Caco-2 (cell line): ENCODE results near the gene MRPL51. TPM values are rescaled to one million over a fixed set of nuclear protein-coding genes. Genes with fewer than 3 reads are reported as not detected.

ENCODE experiments used
- BruUV-seq: library from RNA; stranded (reverse); fragments of 400-500 nt; replicated peaks from 2 replicates; lab custom pipeline; 2021; lab: Mats Ljungman, UMichigan
- CTCF ChIA-PET: fragments of 300-600 bp; sonication (Branson Sonifier 250); formaldehyde crosslinking; loops from one replicate; lab custom pipeline; 2022; ENCODE audit warnings: antibody characterized with exemption; lab: Charles Lee
- POLR2A ChIA-PET: fragments of 300-600 bp; sonication (Branson Sonifier 250); formaldehyde crosslinking; loops from one replicate; lab custom pipeline; 2022; ENCODE audit warnings: antibody characterized with exemption; lab: Charles Lee
- DNase-seq, 2 experiments: peaks; one replicate each; pipeline versions ENCODE4 v3.0.0 to v3.0.0-alpha.2; 2020 to 2022
- H3K27me3 ChIP-seq: replicated peaks from 2 replicates; pipeline ENCODE4 v1.6.0; 2011; ENCODE audit warnings: low read length; ENCODE audit not compliant: control insufficient read depth, insufficient read depth
- H3K36me3 ChIP-seq: 2 replicates; pipeline ENCODE4 v1.5.1; 2011; ENCODE audit warnings: low read length; ENCODE audit not compliant: control insufficient read depth, insufficient read depth
- H3K4me1 ChIP-seq: fragments of 250-450 bp; sonication (Bioruptor Pico); 2 replicates; pipeline ENCODE4 v1.5.1; 2020; ENCODE audit warnings: mild to moderate bottlenecking
- H3K4me3 ChIP-seq: 2 replicates; pipeline ENCODE4 v1.5.1; 2011; ENCODE audit warnings: low read depth, mild to moderate bottlenecking, control low read depth, low read length
- H3K9me3 ChIP-seq: fragments of 250-450 bp; sonication (Bioruptor Pico); 2 replicates; pipeline ENCODE4 v1.5.1; 2020; ENCODE audit warnings: mild to moderate bottlenecking, moderate library complexity
- H3K27ac Mint-ChIP-seq: one replicate; pipeline ENCODE4 v1.8.0; 2022; ENCODE audit warnings: mixed read lengths; ENCODE audit not compliant: unreplicated experiment
- H3K27me3 Mint-ChIP-seq: one replicate; pipeline ENCODE4 v1.8.0; 2022; ENCODE audit warnings: mixed read lengths; ENCODE audit not compliant: insufficient read depth, unreplicated experiment
- H3K36me3 Mint-ChIP-seq: one replicate; pipeline ENCODE4 v1.8.0; 2022; ENCODE audit warnings: mild to moderate bottlenecking, mixed read lengths; ENCODE audit not compliant: insufficient read depth, unreplicated experiment
- H3K4me1 Mint-ChIP-seq: one replicate; pipeline ENCODE4 v1.8.0; 2022; ENCODE audit warnings: low read depth, mixed read lengths; ENCODE audit not compliant: unreplicated experiment
- H3K4me3 Mint-ChIP-seq: one replicate; pipeline ENCODE4 v1.8.0; 2022; ENCODE audit warnings: mild to moderate bottlenecking, moderate library complexity, mixed read lengths; ENCODE audit not compliant: unreplicated experiment
- H3K9me3 Mint-ChIP-seq: one replicate; pipeline ENCODE4 v1.8.0; 2022; ENCODE audit warnings: mixed read lengths; ENCODE audit not compliant: unreplicated experiment
- intact Hi-C: fragments of 100-400 bp; cut with micrococcal nuclease; formaldehyde crosslinking; loops from one replicate; pipeline ENCODE4 v1.10.0; 2022; ENCODE audit not compliant: unreplicated experiment
- total RNA-seq: library from RNA; stranded (reverse); gene quantifications from 2 replicates; pipeline ENCODE4 v1.2.3, GENCODE V29; 2022
- TF ChIP-seq, protein P1 (sequence below), 2 experiments: fragments of 200-600 bp in 1 of 2; IDR thresholded peaks; 1 replicate in 1 of 2; 2 replicates in 1 of 2; pipeline versions ENCODE4 v1.5.1 to v1.8.0; 2011 to 2022; ENCODE audit warnings: antibody characterized with exemption in 1 of 2, control low read depth in 1 of 2, inconsistent platforms in 1 of 2, low read depth in 1 of 2, low read length in 1 of 2, mild to moderate bottlenecking in 1 of 2, moderate library complexity in 1 of 2; ENCODE audit not compliant: insufficient read depth in 1 of 2, severe bottlenecking in 1 of 2, unreplicated experiment in 1 of 2

Gene MRPL51
- total RNA-seq, 1 experiment from 2014 or later, result 456 TPM

DNA sequence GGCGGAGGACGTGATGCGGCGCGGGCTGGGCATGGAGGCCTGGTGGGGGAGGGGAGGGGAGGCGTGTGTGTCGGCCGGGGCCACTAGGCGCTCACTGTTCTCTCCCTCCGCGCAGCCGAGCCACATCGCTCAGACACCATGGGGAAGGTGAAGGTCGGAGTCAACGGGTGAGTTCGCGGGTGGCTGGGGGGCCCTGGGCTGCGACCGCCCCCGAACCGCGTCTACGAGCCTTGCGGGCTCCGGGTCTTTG lies 41.6 kb upstream of the MRPL51 start:
- H3K27ac Mint-ChIP-seq, result peak overlapping the region; percentile 97
- Histone ChIP-seq H3K36me3 (peaks cover 21% of the 10 kb centered on the region), H3K9me3 (no peaks in the 10 kb centered on the region), H3K4me3 (peak overlapping the region; percentile 93), H3K4me1 (peaks cover 31% of the 10 kb centered on the region), H3K27me3 (no peaks in the 10 kb centered on the region)
- CTCF ChIA-PET, result interaction anchor here (0.6 to 1.4 kb wide), 13 partner anchors 16 to 403 kb away, joined by 3 to 9 read pairs (median 5); partner anchors contain the start of genes MRPL51, NOP2, PLEKHG6 and TAPBPL
- no peak for DNase-seq
- POLR2A ChIA-PET, result interaction anchor here (0.7 to 2.7 kb wide), 32 partner anchors 9 to 318 kb away, joined by 3 to 68 read pairs (median 13); partner anchors contain the start of genes CDCA3, COPS7A, IFFO1 and MLF2
- intact Hi-C loops, result loop anchor here (1.0 kb wide), 3 partner anchors 34 to 64 kb away; partner anchors contain the start of genes NCAPD2, NOP2 and VAMP1
- no peaks in the 10 kb centered on the region for H3K27me3 Mint-ChIP-seq
- TF ChIP-seq, protein P1, sequence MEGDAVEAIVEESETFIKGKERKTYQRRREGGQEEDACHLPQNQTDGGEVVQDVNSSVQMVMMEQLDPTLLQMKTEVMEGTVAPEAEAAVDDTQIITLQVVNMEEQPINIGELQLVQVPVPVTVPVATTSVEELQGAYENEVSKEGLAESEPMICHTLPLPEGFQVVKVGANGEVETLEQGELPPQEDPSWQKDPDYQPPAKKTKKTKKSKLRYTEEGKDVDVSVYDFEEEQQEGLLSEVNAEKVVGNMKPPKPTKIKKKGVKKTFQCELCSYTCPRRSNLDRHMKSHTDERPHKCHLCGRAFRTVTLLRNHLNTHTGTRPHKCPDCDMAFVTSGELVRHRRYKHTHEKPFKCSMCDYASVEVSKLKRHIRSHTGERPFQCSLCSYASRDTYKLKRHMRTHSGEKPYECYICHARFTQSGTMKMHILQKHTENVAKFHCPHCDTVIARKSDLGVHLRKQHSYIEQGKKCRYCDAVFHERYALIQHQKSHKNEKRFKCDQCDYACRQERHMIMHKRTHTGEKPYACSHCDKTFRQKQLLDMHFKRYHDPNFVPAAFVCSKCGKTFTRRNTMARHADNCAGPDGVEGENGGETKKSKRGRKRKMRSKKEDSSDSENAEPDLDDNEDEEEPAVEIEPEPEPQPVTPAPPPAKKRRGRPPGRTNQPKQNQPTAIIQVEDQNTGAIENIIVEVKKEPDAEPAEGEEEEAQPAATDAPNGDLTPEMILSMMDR (IDR thresholded peaks at IDR 0.05; ENCODE audit: insufficient read depth in 1 of 2, low read depth in 1 of 2, low read length in 1 of 2, severe bottlenecking in 1 of 2, unreplicated experiment in 1 of 2), result no peak
- H3K4me1 Mint-ChIP-seq, result peaks cover 45% of the 10 kb centered on the region
- BruUV-seq, result no TSS peak
- peaks cover 98% of the 10 kb centered on the region for H3K36me3 Mint-ChIP-seq
- no peaks in the 10 kb centered on the region for H3K9me3 Mint-ChIP-seq
- peak overlapping the region; percentile 91 for H3K4me3 Mint-ChIP-seq

DNA sequence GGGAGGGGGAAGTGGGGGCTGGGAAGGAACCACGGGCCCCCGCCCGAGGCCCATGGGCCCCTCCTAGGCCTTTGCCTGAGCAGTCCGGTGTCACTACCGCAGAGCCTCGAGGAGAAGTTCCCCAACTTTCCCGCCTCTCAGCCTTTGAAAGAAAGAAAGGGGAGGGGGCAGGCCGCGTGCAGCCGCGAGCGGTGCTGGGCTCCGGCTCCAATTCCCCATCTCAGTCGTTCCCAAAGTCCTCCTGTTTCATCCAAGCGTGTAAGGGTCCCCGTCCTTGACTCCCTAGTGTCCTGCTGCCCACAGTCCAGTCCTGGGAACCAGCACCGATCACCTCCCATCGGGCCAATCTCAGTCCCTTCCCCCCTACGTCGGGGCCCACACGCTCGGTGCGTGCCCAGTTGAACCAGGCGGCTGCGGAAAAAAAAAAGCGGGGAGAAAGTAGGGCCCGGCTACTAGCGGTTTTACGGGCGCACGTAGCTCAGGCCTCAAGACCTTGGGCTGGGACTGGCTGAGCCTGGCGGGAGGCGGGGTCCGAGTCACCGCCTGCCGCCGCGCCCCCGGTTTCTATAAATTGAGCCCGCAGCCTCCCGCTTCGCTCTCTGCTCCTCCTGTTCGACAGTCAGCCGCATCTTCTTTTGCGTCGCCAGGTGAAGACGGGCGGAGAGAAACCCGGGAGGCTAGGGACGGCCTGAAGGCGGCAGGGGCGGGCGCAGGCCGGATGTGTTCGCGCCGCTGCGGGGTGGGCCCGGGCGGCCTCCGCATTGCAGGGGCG lies 41.0 kb upstream of the MRPL51 start, which contains the start of gene GAPDH:
Gene GAPDH, plus strand, starts transcription at position 595 of the 772 bp plus-strand sequence. CDS start 316 bp downstream, outside the sequence.
- TSS peak; percentile 39 for BruUV-seq
- intact Hi-C loops, result loop anchor here (1.0 kb wide), 3 partner anchors 34 to 64 kb away; partner anchors contain the start of genes NCAPD2, NOP2 and VAMP1
- CTCF ChIA-PET, result interaction anchor here (0.6 to 1.0 kb wide), 21 partner anchors 17 to 431 kb away, joined by 3 to 11 read pairs (median 4); partner anchors contain the start of genes MRPL51, NOP2, PLEKHG6 and TAPBPL
- Mint-ChIP-seq H3K4me1 (peaks cover 46% of the 10 kb centered on the region), H3K4me3 (peak within 1 kb of the TSS; percentile 91), H3K36me3 (peaks cover 98% of the 10 kb centered on the region), H3K9me3 (no peaks in the 10 kb centered on the region), H3K27ac (peak within 1 kb of the TSS; percentile 97), H3K27me3 (no peaks in the 10 kb centered on the region)
- Histone ChIP-seq H3K9me3 (no peaks in the 10 kb centered on the region), H3K4me3 (peak within 1 kb of the TSS; percentile 93), H3K4me1 (peaks cover 36% of the 10 kb centered on the region), H3K36me3 (peaks cover 23% of the 10 kb centered on the region), H3K27me3 (no peaks in the 10 kb centered on the region)
- peak; percentile 98 to 99 for DNase-seq
- POLR2A ChIA-PET, result interaction anchor here (0.5 to 2.7 kb wide), 75 partner anchors 8 to 991 kb away, joined by 3 to 68 read pairs (median 9); partner anchors contain the start of genes CDCA3, COPS7A, IFFO1 and LTBR
- TF ChIP-seq, protein P1 (IDR thresholded peaks at IDR 0.05; ENCODE audit: insufficient read depth in 1 of 2, low read depth in 1 of 2, low read length in 1 of 2, severe bottlenecking in 1 of 2, unreplicated experiment in 1 of 2), result no peak

DNA sequence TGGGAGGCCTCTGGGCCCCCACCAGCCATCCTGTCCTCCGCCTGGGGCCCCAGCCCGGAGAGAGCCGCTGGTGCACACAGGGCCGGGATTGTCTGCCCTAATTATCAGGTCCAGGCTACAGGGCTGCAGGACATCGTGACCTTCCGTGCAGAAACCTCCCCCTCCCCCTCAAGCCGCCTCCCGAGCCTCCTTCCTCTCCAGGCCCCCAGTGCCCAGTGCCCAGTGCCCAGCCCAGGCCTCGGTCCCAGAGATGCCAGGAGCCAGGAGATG lies 40.5 kb upstream of the MRPL51 start:
- BruUV-seq, result no TSS peak
- H3K27me3 ChIP-seq, result no peaks in the 10 kb centered on the region
- intact Hi-C loops, result no loop called here
- H3K4me1 Mint-ChIP-seq, result peaks cover 51% of the 10 kb centered on the region
- peak overlapping the region; percentile 91 for H3K4me3 Mint-ChIP-seq
- H3K27me3 Mint-ChIP-seq, result no peaks in the 10 kb centered on the region
- POLR2A ChIA-PET, result interaction anchor here (0.5 to 2.7 kb wide), 67 partner anchors 8 to 991 kb away, joined by 3 to 68 read pairs (median 9); partner anchors contain the start of genes CDCA3, COPS7A, IFFO1 and LTBR
- H3K9me3 Mint-ChIP-seq, result no peaks in the 10 kb centered on the region
- peak overlapping the region; percentile 93 for H3K4me3 ChIP-seq
- H3K27ac Mint-ChIP-seq, result peak overlapping the region; percentile 97
- CTCF ChIA-PET, result interaction anchor here (0.6 to 1.1 kb wide), 13 partner anchors 19 to 404 kb away, joined by 3 to 11 read pairs (median 5); partner anchors contain the start of genes MRPL51, NOP2 and TAPBPL
- H3K4me1 ChIP-seq, result peaks cover 41% of the 10 kb centered on the region
- H3K9me3 ChIP-seq, result no peaks in the 10 kb centered on the region
- TF ChIP-seq, protein P1 (IDR thresholded peaks at IDR 0.05; ENCODE audit: insufficient read depth in 1 of 2, low read depth in 1 of 2, low read length in 1 of 2, severe bottlenecking in 1 of 2, unreplicated experiment in 1 of 2), result no peak
- H3K36me3 ChIP-seq, result peaks cover 23% of the 10 kb centered on the region
- peaks cover 98% of the 10 kb centered on the region for H3K36me3 Mint-ChIP-seq
- no peak for DNase-seq
